ENCODE measurements around the gene TMEM108. TPM values are rescaled to one million over a fixed set of nuclear protein-coding genes. Genes with fewer than 3 reads are reported as not detected.

Gene TMEM108
- total RNA-seq, 5 donors from 2014 or later (not counting 1 experiment from before 2014, with no cell fraction given): 0.96 TPM; not detected in 4

DNA sequence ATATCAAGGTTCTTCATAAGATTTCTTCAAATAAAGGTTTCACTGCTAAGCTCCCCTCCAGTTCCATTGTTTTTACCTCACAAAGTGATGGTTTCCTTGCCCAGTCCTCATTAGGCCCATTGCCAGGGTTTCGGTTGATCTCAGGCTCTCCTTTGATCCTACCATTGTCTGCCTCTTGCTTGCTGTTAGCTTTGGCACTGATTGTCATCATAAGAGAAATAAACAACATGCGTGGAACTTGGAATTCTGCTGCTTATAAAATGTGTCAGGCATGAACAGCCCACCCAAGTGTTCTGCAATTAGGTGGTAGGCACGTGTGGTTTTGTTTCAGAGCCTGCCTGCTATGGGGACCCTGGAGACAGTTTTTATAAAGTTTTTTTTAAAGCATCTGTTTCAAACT is 254.1 kb downstream of the TMEM108 start:
- ChIA-PET CTCF (no interaction called here), POLR2A (no interaction called here)
- peaks cover 6 to 11% of the 10 kb centered on the region in 2 donors for H3K27me3 Mint-ChIP-seq

DNA sequence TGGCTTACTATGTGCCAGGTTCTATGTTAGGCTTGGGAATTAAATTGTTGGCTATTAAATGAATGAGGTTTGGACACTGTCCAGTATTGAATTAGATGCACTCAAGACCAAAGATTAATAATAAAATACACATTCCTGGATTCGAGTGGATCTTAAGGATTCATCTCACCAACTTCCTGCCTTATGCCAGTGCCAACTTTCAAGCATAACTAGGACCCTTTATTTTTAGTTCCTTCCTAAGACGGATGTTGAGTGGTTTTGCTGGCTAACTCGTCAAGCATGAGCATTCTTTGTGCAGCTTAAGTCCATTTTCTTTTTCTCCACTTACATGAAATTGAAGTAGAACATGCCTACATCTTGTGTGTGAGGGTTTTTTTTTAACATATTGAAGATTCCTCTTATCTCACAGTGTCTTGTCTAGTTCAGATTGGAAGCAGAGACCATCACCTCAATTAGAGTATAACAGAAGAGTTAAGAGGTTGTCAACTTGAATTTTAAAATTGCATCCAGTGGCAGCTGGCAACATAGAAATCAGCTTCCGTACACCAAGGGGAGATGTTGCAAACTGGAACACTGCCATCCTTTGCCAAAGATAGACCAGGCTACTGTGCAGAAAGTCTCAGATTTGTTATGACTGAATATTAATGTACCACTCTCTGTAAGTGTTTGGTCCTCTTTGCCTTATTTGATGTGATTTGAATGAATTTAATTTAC is 255.4 kb downstream of the TMEM108 start:
- ChIA-PET CTCF (no interaction called here), POLR2A (no interaction called here)
- Histone ChIP-seq H3K27me3 (replicated peaks in 1 of 2; ENCODE audit: control insufficient read depth in 2 of 2, extremely low read depth in 1 of 2, insufficient read depth in 2 of 2, low read length in 1 of 2) (no peaks in the 10 kb centered on the region), H3K27ac (ENCODE audit: low read length) (no peak overlapping the region), H3K4me1 (ENCODE audit: control insufficient read depth in 1 of 2, extremely low read depth in 1 of 2, insufficient read depth in 2 of 2, low read length in 2 of 2) (no peaks in the 10 kb centered on the region), H3K9me3 (no peaks in the 10 kb centered on the region), H3K36me3 (ENCODE audit: control insufficient read depth in 2 of 2, extremely low read depth in 1 of 2, insufficient read depth in 1 of 2, low read length in 1 of 2) (no peaks in the 10 kb centered on the region), H3K4me3 (ENCODE audit: control insufficient read depth in 1 of 2, extremely low read depth in 1 of 2, low read length in 1 of 2) (no peak overlapping the region)
- Mint-ChIP-seq H3K9me3 (no peaks in the 10 kb centered on the region), H3K4me1 (no peaks in the 10 kb centered on the region), H3K4me3 (no peak overlapping the region), H3K27ac (no peak overlapping the region), H3K27me3 (peaks cover 3 to 8% of the 10 kb centered on the region in 2 donors), H3K36me3 (no peaks in the 10 kb centered on the region)
- no peak for ATAC-seq (replicated peaks in 1 of 4)
- no peak for DNase-seq
- WGBS (ENCODE audit: insufficient coverage): 100% methylated on average over 1 of the region's 4 CpGs

More for the DNA sequence above, 254.1 kb downstream of the TMEM108 start:
- ATAC-seq (replicated peaks in 1 of 4): no peak
- no peaks in the 10 kb centered on the region for H3K4me1 ChIP-seq (ENCODE audit: control insufficient read depth in 1 of 2, extremely low read depth in 1 of 2, insufficient read depth in 2 of 2, low read length in 2 of 2)
- Mint-ChIP-seq H3K4me1 (no peaks in the 10 kb centered on the region), H3K9me3 (no peaks in the 10 kb centered on the region), H3K4me3 (no peak overlapping the region), H3K27ac (no peak overlapping the region), H3K36me3 (no peaks in the 10 kb centered on the region)
- H3K27me3 ChIP-seq (replicated peaks in 1 of 2; ENCODE audit: control insufficient read depth in 2 of 2, extremely low read depth in 1 of 2, insufficient read depth in 2 of 2, low read length in 1 of 2): no peaks in the 10 kb centered on the region
- WGBS (ENCODE audit: insufficient coverage): 100% methylated on average over 1 of the region's 3 CpGs
- no peak for DNase-seq
- H3K9me3 ChIP-seq: no peaks in the 10 kb centered on the region
- no peak overlapping the region for H3K4me3 ChIP-seq (ENCODE audit: control insufficient read depth in 1 of 2, extremely low read depth in 1 of 2, low read length in 1 of 2)
- H3K27ac ChIP-seq (ENCODE audit: low read length): no peak overlapping the region
- no peaks in the 10 kb centered on the region for H3K36me3 ChIP-seq (ENCODE audit: control insufficient read depth in 2 of 2, extremely low read depth in 1 of 2, insufficient read depth in 1 of 2, low read length in 1 of 2)

- Mint-ChIP-seq H3K4me3 (no peak overlapping the region), H3K27me3 (peaks cover 3 to 8% of the 10 kb centered on the region in 2 donors), H3K9me3 (no peaks in the 10 kb centered on the region), H3K36me3 (no peaks in the 10 kb centered on the region), H3K27ac (no peak overlapping the region), H3K4me1 (no peaks in the 10 kb centered on the region)
- Histone ChIP-seq H3K27ac (ENCODE audit: low read length) (no peak overlapping the region), H3K27me3 (replicated peaks in 1 of 2; ENCODE audit: control insufficient read depth in 2 of 2, extremely low read depth in 1 of 2, insufficient read depth in 2 of 2, low read length in 1 of 2) (no peaks in the 10 kb centered on the region), H3K36me3 (ENCODE audit: control insufficient read depth in 2 of 2, extremely low read depth in 1 of 2, insufficient read depth in 1 of 2, low read length in 1 of 2) (no peaks in the 10 kb centered on the region), H3K9me3 (no peaks in the 10 kb centered on the region), H3K4me1 (ENCODE audit: control insufficient read depth in 1 of 2, extremely low read depth in 1 of 2, insufficient read depth in 2 of 2, low read length in 2 of 2) (no peaks in the 10 kb centered on the region), H3K4me3 (ENCODE audit: control insufficient read depth in 1 of 2, extremely low read depth in 1 of 2, low read length in 1 of 2) (no peak overlapping the region)
- CTCF ChIA-PET: no interaction called here
- ATAC-seq (replicated peaks in 1 of 4) (no peak), DNase-seq (no peak)
- no CpG with 5 or more reads among the region's 1 CpG for WGBS (ENCODE audit: insufficient coverage)
- POLR2A ChIA-PET: no interaction called here
Measured at GRCh38 chr3:133294253-133294652, 256.1 kb downstream of the TMEM108 start.

DNA sequence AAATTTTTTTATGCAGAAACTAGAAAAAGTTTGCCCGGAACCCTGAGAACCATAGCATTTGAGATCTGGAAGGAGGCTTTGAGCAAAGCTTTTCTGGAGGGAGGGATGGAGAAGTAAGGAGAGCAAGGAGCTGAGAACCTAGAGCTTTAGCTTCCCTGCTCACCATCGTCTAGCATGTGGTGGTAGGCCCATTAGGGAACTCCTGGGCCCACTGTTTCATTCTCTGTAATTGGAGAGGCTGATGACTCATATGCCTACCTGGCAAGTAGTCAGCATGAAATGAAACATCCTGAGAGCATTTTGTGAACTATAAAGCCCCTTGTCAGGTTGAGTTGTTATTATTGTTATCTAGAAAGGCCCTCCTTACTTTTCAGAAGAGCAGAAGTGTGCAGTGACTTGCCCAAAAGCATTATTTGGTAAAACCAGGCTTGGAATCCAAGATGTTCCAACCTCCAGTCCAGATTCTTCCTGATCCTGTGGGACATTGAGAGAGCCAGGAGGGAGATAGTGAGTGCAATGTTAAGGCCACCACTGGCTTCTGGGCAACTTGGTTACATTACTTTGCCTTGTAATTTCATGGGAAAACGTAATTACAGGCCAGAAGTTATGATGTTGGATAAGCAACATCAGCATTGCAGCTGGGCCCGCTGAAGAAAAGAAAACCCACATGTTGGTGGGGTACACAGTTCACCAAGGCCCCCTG is 257.2 kb downstream of the TMEM108 start:
- H3K4me3 Mint-ChIP-seq: no peak overlapping the region
- no peak overlapping the region for H3K27ac Mint-ChIP-seq
- Histone ChIP-seq H3K4me1 (ENCODE audit: control insufficient read depth in 1 of 2, extremely low read depth in 1 of 2, insufficient read depth in 2 of 2, low read length in 2 of 2) (no peaks in the 10 kb centered on the region), H3K9me3 (no peaks in the 10 kb centered on the region), H3K36me3 (ENCODE audit: control insufficient read depth in 2 of 2, extremely low read depth in 1 of 2, insufficient read depth in 1 of 2, low read length in 1 of 2) (no peaks in the 10 kb centered on the region), H3K4me3 (ENCODE audit: control insufficient read depth in 1 of 2, extremely low read depth in 1 of 2, low read length in 1 of 2) (no peak overlapping the region), H3K27ac (ENCODE audit: low read length) (no peak overlapping the region), H3K27me3 (replicated peaks in 1 of 2; ENCODE audit: control insufficient read depth in 2 of 2, extremely low read depth in 1 of 2, insufficient read depth in 2 of 2, low read length in 1 of 2) (no peaks in the 10 kb centered on the region)
- ChIA-PET POLR2A (no interaction called here), CTCF (no interaction called here)
- H3K4me1 Mint-ChIP-seq: no peaks in the 10 kb centered on the region
- H3K27me3 Mint-ChIP-seq: peaks cover 0 to 19% of the 10 kb centered on the region in 2 donors
- 75% methylated on average over 2 of the region's 4 CpGs for WGBS (ENCODE audit: insufficient coverage)
- H3K9me3 Mint-ChIP-seq: no peaks in the 10 kb centered on the region
- DNase-seq (no peak), ATAC-seq (replicated peaks in 1 of 4) (no peak)
- no peaks in the 10 kb centered on the region for H3K36me3 Mint-ChIP-seq

DNA sequence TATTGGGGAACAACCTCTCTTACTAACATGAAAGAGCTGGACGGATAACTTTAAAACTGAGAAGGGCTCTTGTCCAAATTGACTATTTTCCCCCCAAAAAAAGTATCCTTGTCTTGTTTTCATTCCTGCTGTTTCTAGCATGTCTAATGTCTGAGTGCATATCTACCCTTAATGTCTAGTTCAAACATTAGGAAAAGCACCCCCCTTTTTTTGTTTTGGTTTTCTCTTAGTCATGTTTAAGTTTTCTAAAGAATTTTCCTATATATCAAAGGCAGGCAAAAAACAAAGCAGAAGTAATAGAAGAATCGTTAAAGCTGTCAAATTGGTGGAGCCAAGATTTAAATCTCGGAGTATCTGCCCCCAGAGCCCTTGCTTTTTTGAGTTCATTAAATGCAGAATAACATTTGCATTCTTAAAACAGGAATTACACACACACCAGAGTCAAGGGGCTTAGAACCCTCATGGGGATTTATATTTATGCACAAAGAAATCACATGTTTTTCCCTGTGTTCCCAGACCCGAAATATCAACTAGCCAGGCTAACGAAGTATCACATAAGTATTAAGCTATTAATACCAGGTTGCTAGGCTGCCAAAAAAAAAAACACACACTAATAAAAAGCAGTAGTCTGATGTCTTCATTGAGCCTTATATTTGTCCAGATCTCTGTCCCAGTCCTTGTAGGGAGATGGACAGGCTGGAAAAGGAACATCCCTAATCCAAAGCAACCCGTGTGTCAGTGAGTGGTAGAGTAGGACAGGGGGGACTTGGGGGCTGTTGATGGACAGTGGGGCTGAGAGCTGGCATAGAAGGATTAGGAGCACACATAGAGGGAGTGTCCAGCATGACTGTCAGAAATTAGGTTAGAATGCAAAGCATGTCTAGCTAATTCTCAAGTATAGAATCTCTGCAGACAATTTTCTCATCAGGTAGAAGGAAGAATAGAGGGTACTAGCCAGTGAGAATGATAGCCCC is 258.0 kb downstream of the TMEM108 start:
- Histone ChIP-seq H3K4me1 (ENCODE audit: control insufficient read depth in 1 of 2, extremely low read depth in 1 of 2, insufficient read depth in 2 of 2, low read length in 2 of 2) (no peaks in the 10 kb centered on the region), H3K27me3 (replicated peaks in 1 of 2; ENCODE audit: control insufficient read depth in 2 of 2, extremely low read depth in 1 of 2, insufficient read depth in 2 of 2, low read length in 1 of 2) (no peaks in the 10 kb centered on the region), H3K9me3 (no peaks in the 10 kb centered on the region), H3K27ac (ENCODE audit: low read length) (no peak overlapping the region), H3K36me3 (ENCODE audit: control insufficient read depth in 2 of 2, extremely low read depth in 1 of 2, insufficient read depth in 1 of 2, low read length in 1 of 2) (no peaks in the 10 kb centered on the region), H3K4me3 (ENCODE audit: control insufficient read depth in 1 of 2, extremely low read depth in 1 of 2, low read length in 1 of 2) (no peak overlapping the region)
- no peak overlapping the region for H3K27ac Mint-ChIP-seq
- CTCF ChIA-PET: no interaction called here
- no peaks in the 10 kb centered on the region for H3K4me1 Mint-ChIP-seq
- no peaks in the 10 kb centered on the region for H3K36me3 Mint-ChIP-seq
- DNase-seq: no peak
- POLR2A ChIA-PET: interaction anchor here in 1 of 2 donors (0.7 kb wide), 1 partner anchor 38 kb away, joined by 3 read pairs; no protein-coding TSS in a partner anchor
- peaks cover 0 to 23% of the 10 kb centered on the region in 2 donors for H3K27me3 Mint-ChIP-seq
- no peaks in the 10 kb centered on the region for H3K9me3 Mint-ChIP-seq
- WGBS (ENCODE audit: insufficient coverage): 57% methylated on average over 1 of the region's 6 CpGs
- H3K4me3 Mint-ChIP-seq: no peak overlapping the region
- ATAC-seq (replicated peaks in 1 of 4): no peak

DNA sequence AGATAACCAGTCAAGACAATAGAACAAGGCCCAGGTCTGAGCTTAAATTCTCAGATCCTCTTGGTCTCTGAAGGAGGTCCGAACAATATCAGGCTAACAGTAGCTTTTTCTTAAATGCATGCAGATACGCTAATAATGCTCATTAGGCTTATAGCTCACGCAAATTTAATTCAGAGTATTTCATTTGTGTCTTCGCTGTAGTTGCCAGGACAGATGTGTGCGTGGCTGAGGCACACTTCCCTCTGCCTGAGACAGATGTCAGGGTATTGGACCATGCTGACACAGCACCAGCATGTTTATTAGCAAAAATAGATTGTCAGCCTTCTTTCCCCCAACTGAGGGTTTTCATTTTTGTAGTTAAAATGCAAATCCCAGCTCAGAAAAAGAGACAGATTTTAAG is 258.8 kb downstream of the TMEM108 start:
- H3K4me1 ChIP-seq (ENCODE audit: control insufficient read depth in 1 of 2, extremely low read depth in 1 of 2, insufficient read depth in 2 of 2, low read length in 2 of 2): no peaks in the 10 kb centered on the region
- H3K9me3 Mint-ChIP-seq: no peaks in the 10 kb centered on the region
- no peak for ATAC-seq (replicated peaks in 1 of 4)
- no peaks in the 10 kb centered on the region for H3K4me1 Mint-ChIP-seq
- no peak for DNase-seq
- no peak overlapping the region for H3K4me3 ChIP-seq (ENCODE audit: control insufficient read depth in 1 of 2, extremely low read depth in 1 of 2, low read length in 1 of 2)
- no peaks in the 10 kb centered on the region for H3K36me3 Mint-ChIP-seq
- 81% methylated on average over 5 of the region's 5 CpGs for WGBS (ENCODE audit: insufficient coverage)
- H3K9me3 ChIP-seq: no peaks in the 10 kb centered on the region
- no peak overlapping the region for H3K27ac ChIP-seq (ENCODE audit: low read length)
- CTCF ChIA-PET: no interaction called here
- H3K27ac Mint-ChIP-seq: no peak overlapping the region
- POLR2A ChIA-PET: no interaction called here
- H3K27me3 Mint-ChIP-seq: peaks cover 0 to 25% of the 10 kb centered on the region in 2 donors
- H3K27me3 ChIP-seq (replicated peaks in 1 of 2; ENCODE audit: control insufficient read depth in 2 of 2, extremely low read depth in 1 of 2, insufficient read depth in 2 of 2, low read length in 1 of 2): no peaks in the 10 kb centered on the region
- H3K36me3 ChIP-seq (ENCODE audit: control insufficient read depth in 2 of 2, extremely low read depth in 1 of 2, insufficient read depth in 1 of 2, low read length in 1 of 2): no peaks in the 10 kb centered on the region
- no peak overlapping the region for H3K4me3 Mint-ChIP-seq
